PC-3 (cell line): ENCODE data around the gene MYO10. TPM values are rescaled to one million over a fixed set of nuclear protein-coding genes. Genes with fewer than 3 reads are reported as not detected.

Source experiments
- ATAC-seq: fragments of 200-7000 bp; cut with Tn5 transposase; 2 replicates; pipeline ENCODE4 v1.9.1; 2020; ENCODE audit warnings: mild to moderate bottlenecking, moderate library complexity
- BruUV-seq: library from RNA; stranded (reverse); fragments of 400-500 nt; replicated peaks from 2 replicates; lab custom pipeline; 2021; lab: Mats Ljungman, UMichigan
- CTCF ChIA-PET: fragments of 300-600 bp; sonication (Branson Sonifier 250); formaldehyde crosslinking; loops from one replicate; lab custom pipeline; 2022; ENCODE audit warnings: antibody characterized with exemption; lab: Charles Lee
- POLR2A ChIA-PET: fragments of 300-600 bp; sonication (Branson Sonifier 250); formaldehyde crosslinking; loops from one replicate; lab custom pipeline; 2022; ENCODE audit warnings: antibody characterized with exemption; ENCODE audit not compliant: unreplicated experiment; lab: Charles Lee
- DNase-seq: peaks from one replicate; pipeline ENCODE4 v3.0.0-alpha.2; 2015
- H2AFZ ChIP-seq: fragments of 300-600 bp; sonication (generic); 2 replicates; pipeline ENCODE4 v1.6.0; 2016; ENCODE audit warnings: antibody characterized with exemption, low read length
- H3F3A ChIP-seq: fragments of 300-600 bp; sonication (generic); one replicate; pipeline ENCODE4 v1.6.0; 2017; ENCODE audit warnings: antibody characterized with exemption, low read length, control low read depth, mild to moderate bottlenecking; ENCODE audit not compliant: unreplicated experiment
- H3K27ac ChIP-seq: fragments of 300-600 bp; sonication (generic); 2 replicates; pipeline ENCODE4 v1.5.1; 2016; ENCODE audit warnings: mild to moderate bottlenecking, low read length
- H3K27me3 ChIP-seq: fragments of 300-600 bp; sonication (generic); 2 replicates; pipeline ENCODE4 v1.6.1; 2016; ENCODE audit warnings: low read length, mixed read lengths
- H3K36me3 ChIP-seq: fragments of 300-600 bp; sonication (generic); 2 replicates; pipeline ENCODE4 v1.6.1; 2016; ENCODE audit warnings: low read depth, mixed run types, low read length, mixed read lengths
- H3K4me1 ChIP-seq: fragments of 300-600 bp; sonication (generic); 2 replicates; pipeline ENCODE4 v1.5.1; 2016; ENCODE audit warnings: low read length; ENCODE audit not compliant: insufficient read depth
- H3K4me2 ChIP-seq: fragments of 300-600 bp; sonication (generic); 2 replicates; pipeline ENCODE4 v1.6.0; 2016; ENCODE audit warnings: low read length
- H3K4me3 ChIP-seq: fragments of 300-600 bp; sonication (generic); 2 replicates; pipeline ENCODE4 v1.5.1; 2016; ENCODE audit warnings: mild to moderate bottlenecking, low read length, mixed read lengths
- H3K79me2 ChIP-seq: fragments of 300-600 bp; sonication (generic); 2 replicates; pipeline ENCODE4 v1.6.1; 2017; ENCODE audit warnings: low read length, mixed read lengths
- H3K9ac ChIP-seq: fragments of 300-600 bp; sonication (generic); 2 replicates; pipeline ENCODE4 v1.6.0; 2016; ENCODE audit warnings: mild to moderate bottlenecking, low read length
- H3K9me2 ChIP-seq: fragments of 300-600 bp; sonication (generic); replicated peaks from 2 replicates; pipeline ENCODE4 v1.6.1; 2016; ENCODE audit warnings: mixed run types, low read length, mixed read lengths
- H3K9me3 ChIP-seq: fragments of 300-600 bp; sonication (generic); 2 replicates; pipeline ENCODE4 v1.6.1; 2016; ENCODE audit warnings: low read length, mixed read lengths
- H4K20me1 ChIP-seq: fragments of 300-600 bp; sonication (generic); 2 replicates; pipeline ENCODE4 v1.6.1; 2016; ENCODE audit warnings: low read length, mixed read lengths
- CTCF ChIP-seq: fragments of 300-600 bp; sonication (generic); conservative IDR thresholded peaks from 2 replicates; pipeline ENCODE4 v1.5.1; 2017; ENCODE audit warnings: antibody characterized with exemption, low read depth, mild to moderate bottlenecking, low read length
- EZH2 ChIP-seq: fragments of 300-600 bp; sonication (generic); IDR thresholded peaks from one replicate; pipeline ENCODE4 v1.6.1; 2017; ENCODE audit warnings: antibody characterized with exemption, mild to moderate bottlenecking, low read length; ENCODE audit not compliant: unreplicated experiment
- EZH2phosphoT487 ChIP-seq: fragments of 300-600 bp; sonication (generic); IDR thresholded peaks from 2 replicates; pipeline ENCODE4 v1.6.1; 2018; ENCODE audit warnings: mild to moderate bottlenecking, antibody characterized with exemption, low read length, borderline replicate concordance
- intact Hi-C: fragments of 100-400 bp; cut with micrococcal nuclease; formaldehyde crosslinking; loops from 2 replicates; pipeline ENCODE4 v1.9.0; 2023
- total RNA-seq: library from RNA; depleted of rRNA; stranded (reverse); fragments of >200 nt; gene quantifications from 2 replicates; pipeline ENCODE4 v1.2.3, GENCODE V29; 2014

Gene MYO10
- total RNA-seq, 1 experiment from 2014 or later = 52.3 TPM

GRCh38 chr5:16929347-16929746, 6.7 kb downstream of the MYO10 start:
- ChIA-PET CTCF (no interaction called here), POLR2A (no interaction called here)
- Histone ChIP-seq H3F3A (no peaks in the 10 kb centered on the region), H3K36me3 (no peaks in the 10 kb centered on the region), H3K9me2 (no peaks in the 10 kb centered on the region), H3K9ac (no peak overlapping the region), H3K4me3 (no peak overlapping the region), H2AFZ (no peak overlapping the region), H4K20me1 (peaks cover 74% of the 10 kb centered on the region), H3K27me3 (no peaks in the 10 kb centered on the region), H3K4me2 (no peak overlapping the region), H3K27ac (no peak overlapping the region), H3K9me3 (no peaks in the 10 kb centered on the region), H3K79me2 (peaks cover 97% of the 10 kb centered on the region), H3K4me1 (peaks cover 26% of the 10 kb centered on the region)
- no TSS peak for BruUV-seq
- TF ChIP-seq EZH2phosphoT487 = no peak
- TF ChIP-seq EZH2 = no peak
- TF ChIP-seq CTCF = no peak
- DNase-seq = no peak
- ATAC-seq = no peak
- intact Hi-C loops = no loop called here

GRCh38 chr5:16927613-16928012, 8.5 kb downstream of the MYO10 start:
- TF ChIP-seq EZH2 (no peak), EZH2phosphoT487 (no peak), CTCF (no peak)
- intact Hi-C loops = no loop called here
- Histone ChIP-seq H4K20me1 (peaks cover 67% of the 10 kb centered on the region), H3K36me3 (no peaks in the 10 kb centered on the region), H3K9me3 (no peaks in the 10 kb centered on the region), H3K4me1 (peaks cover 13% of the 10 kb centered on the region; the same call in 1 of the 2 replicates), H3K4me3 (no peak overlapping the region), H3K79me2 (peaks cover 97% of the 10 kb centered on the region), H2AFZ (no peak overlapping the region), H3K4me2 (no peak overlapping the region), H3F3A (no peaks in the 10 kb centered on the region), H3K27me3 (no peaks in the 10 kb centered on the region), H3K27ac (no peak overlapping the region), H3K9me2 (no peaks in the 10 kb centered on the region), H3K9ac (no peak overlapping the region)
- no peak for ATAC-seq
- no peak for DNase-seq
- CTCF ChIA-PET = no interaction called here
- BruUV-seq = no TSS peak
- POLR2A ChIA-PET = interaction anchor here (0.6 kb wide), 1 partner anchor 1080 kb away, joined by 3 read pairs; no protein-coding TSS in a partner anchor

GRCh38 chr5:16926417-16926816, 9.7 kb downstream of the MYO10 start:
- no peak for DNase-seq
- ChIA-PET CTCF (no interaction called here), POLR2A (interaction anchor here (0.5 kb wide), 1 partner anchor 132 kb away, joined by 17 read pairs; no protein-coding TSS in a partner anchor)
- no TSS peak for BruUV-seq
- no peaks in the 10 kb centered on the region for H3K27me3 ChIP-seq
- H2AFZ ChIP-seq = no peak overlapping the region
- no peak overlapping the region for H3K4me2 ChIP-seq
- H3K9me3 ChIP-seq = no peaks in the 10 kb centered on the region
- H3K36me3 ChIP-seq = no peaks in the 10 kb centered on the region
- TF ChIP-seq CTCF (no peak), EZH2phosphoT487 (no peak), EZH2 (no peak)
- no peak for ATAC-seq
- H3K4me1 ChIP-seq = peaks cover 5% of the 10 kb centered on the region; the same call in 1 of the 2 replicates
- H3F3A ChIP-seq = no peaks in the 10 kb centered on the region
- no peak overlapping the region for H3K9ac ChIP-seq
- H3K27ac ChIP-seq = no peak overlapping the region
- no peak overlapping the region for H3K4me3 ChIP-seq
- intact Hi-C loops = no loop called here
- H4K20me1 ChIP-seq = peaks cover 62% of the 10 kb centered on the region
- H3K9me2 ChIP-seq = no peaks in the 10 kb centered on the region
- peaks cover 97% of the 10 kb centered on the region for H3K79me2 ChIP-seq
